HEK293 (cell line): ENCODE results near the gene ANKRD44.

Source experiments
- ATF2 ChIP-seq: fragments of 450-650 bp; formaldehyde crosslinking; IDR thresholded peaks from 2 replicates; pipeline ENCODE4 v1.5.1; 2016; ENCODE audit warnings: missing biosample characterization, missing genetic modification characterization, low read depth
- CTCF ChIP-seq: fragments of 450-650 bp; formaldehyde crosslinking; IDR thresholded peaks from 2 replicates; pipeline ENCODE4 v1.5.1; 2016; ENCODE audit warnings: missing biosample characterization, missing genetic modification characterization
- GLIS2 ChIP-seq: fragments of 450-650 bp; formaldehyde crosslinking; IDR thresholded peaks from 2 replicates; pipeline ENCODE4 v1.5.1; 2016; ENCODE audit warnings: missing biosample characterization, missing genetic modification characterization
- HOXA7 ChIP-seq: sonication (generic); formaldehyde crosslinking; IDR thresholded peaks from 2 replicates; pipeline ENCODE4 v1.8.1; 2022; ENCODE audit warnings: missing genetic modification reagents, borderline replicate concordance
- KLF10 ChIP-seq: fragments of 450-650 bp; IDR thresholded peaks from 2 replicates; pipeline ENCODE4 v1.5.1; 2018; ENCODE audit warnings: missing biosample characterization, mild to moderate bottlenecking, missing genetic modification characterization
- WT1 ChIP-seq: fragments of 450-650 bp; formaldehyde crosslinking; IDR thresholded peaks from 2 replicates; pipeline ENCODE4 v1.5.1; 2016; ENCODE audit warnings: missing biosample characterization, missing genetic modification characterization
- ZBTB26 ChIP-seq: fragments of 450-650 bp; formaldehyde crosslinking; optimal IDR thresholded peaks from 2 replicates; pipeline ENCODE3; 2016; ENCODE audit warnings: missing biosample characterization, mild to moderate bottlenecking, missing genetic modification characterization
- ZNF157 ChIP-seq: fragments of 450-650 bp; formaldehyde crosslinking; IDR thresholded peaks from 2 replicates; pipeline ENCODE4 v1.5.1; 2016; ENCODE audit warnings: missing biosample characterization, missing genetic modification characterization
- ZNF24 ChIP-seq: fragments of 450-650 bp; formaldehyde crosslinking; IDR thresholded peaks from 2 replicates; pipeline ENCODE4 v1.5.1; 2016; ENCODE audit warnings: missing biosample characterization, missing genetic modification characterization
- ZNF521 ChIP-seq: fragments of 450-650 bp; formaldehyde crosslinking; IDR thresholded peaks from 2 replicates; pipeline ENCODE4 v1.5.1; 2017; ENCODE audit warnings: missing biosample characterization, mild to moderate bottlenecking, missing genetic modification characterization
- ZNF664 ChIP-seq: fragments of 450-650 bp; formaldehyde crosslinking; IDR thresholded peaks from 2 replicates; pipeline ENCODE4 v1.5.1; 2016; ENCODE audit warnings: missing biosample characterization, missing genetic modification characterization
- ZSCAN23 ChIP-seq: fragments of 450-650 bp; formaldehyde crosslinking; IDR thresholded peaks from 2 replicates; pipeline ENCODE4 v1.5.1; 2016; ENCODE audit warnings: missing biosample characterization, missing genetic modification characterization
- ZSCAN5A ChIP-seq: fragments of 450-650 bp; formaldehyde crosslinking; IDR thresholded peaks from 2 replicates; pipeline ENCODE4 v1.5.1; 2016; ENCODE audit warnings: missing biosample characterization, missing genetic modification characterization

GRCh38 chr2:197254776-197255530, 55.6 kb downstream of the ANKRD44 start:
- TF ChIP-seq HOXA7 (CRISPR knock-in tag) (no peak), ZNF24 (tag by site-specific recombination) (no peak), ZNF157 (no peak), ATF2 (tag by site-specific recombination) (no peak), CTCF (tag by site-specific recombination) (no peak), ZSCAN5A (tag by site-specific recombination) (no peak), ZSCAN23 (tag by site-specific recombination) (no peak), WT1 (tag by site-specific recombination) (no peak), KLF10 (tag by site-specific recombination) (no peak), ZNF521 (tag by site-specific recombination) (no peak), ZNF664 (tag by site-specific recombination) (no peak), GLIS2 (tag by site-specific recombination) (no peak), ZBTB26 (tag by site-specific recombination) (no peak)
